Cerebellar nuclear complex (tissue), 1 donor: ENCODE results near the gene ZNF850.
A peak's percentile ranks its signal among the peaks of the same experiment; 100 is the strongest.

Source experiments
- DNase-seq, 2 experiments: peaks; one replicate each; lab custom pipeline; 2025; lab: John Stamatoyannopoulos, UW

Gene ZNF850

DNA sequence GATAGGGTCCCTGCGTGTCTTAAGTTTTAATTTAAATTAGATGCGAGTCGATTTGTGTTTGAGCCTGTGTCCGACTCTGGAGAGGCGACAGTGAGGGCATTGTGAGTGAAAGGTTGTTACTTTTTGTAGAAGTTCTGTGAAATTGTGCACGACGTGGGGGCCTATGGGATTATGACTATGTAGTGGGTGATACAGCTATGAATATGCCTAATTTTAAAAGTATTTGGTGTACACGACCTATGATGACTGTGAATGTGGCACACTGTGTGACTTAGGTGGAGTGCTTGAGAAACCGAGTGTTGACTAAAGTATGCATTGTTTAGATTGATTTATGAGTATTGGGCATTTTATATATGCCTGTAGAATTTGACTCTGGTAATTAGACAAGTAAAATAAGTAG lies 84.5 kb downstream of the ZNF850 start:
- DNase-seq: no peak

DNA sequence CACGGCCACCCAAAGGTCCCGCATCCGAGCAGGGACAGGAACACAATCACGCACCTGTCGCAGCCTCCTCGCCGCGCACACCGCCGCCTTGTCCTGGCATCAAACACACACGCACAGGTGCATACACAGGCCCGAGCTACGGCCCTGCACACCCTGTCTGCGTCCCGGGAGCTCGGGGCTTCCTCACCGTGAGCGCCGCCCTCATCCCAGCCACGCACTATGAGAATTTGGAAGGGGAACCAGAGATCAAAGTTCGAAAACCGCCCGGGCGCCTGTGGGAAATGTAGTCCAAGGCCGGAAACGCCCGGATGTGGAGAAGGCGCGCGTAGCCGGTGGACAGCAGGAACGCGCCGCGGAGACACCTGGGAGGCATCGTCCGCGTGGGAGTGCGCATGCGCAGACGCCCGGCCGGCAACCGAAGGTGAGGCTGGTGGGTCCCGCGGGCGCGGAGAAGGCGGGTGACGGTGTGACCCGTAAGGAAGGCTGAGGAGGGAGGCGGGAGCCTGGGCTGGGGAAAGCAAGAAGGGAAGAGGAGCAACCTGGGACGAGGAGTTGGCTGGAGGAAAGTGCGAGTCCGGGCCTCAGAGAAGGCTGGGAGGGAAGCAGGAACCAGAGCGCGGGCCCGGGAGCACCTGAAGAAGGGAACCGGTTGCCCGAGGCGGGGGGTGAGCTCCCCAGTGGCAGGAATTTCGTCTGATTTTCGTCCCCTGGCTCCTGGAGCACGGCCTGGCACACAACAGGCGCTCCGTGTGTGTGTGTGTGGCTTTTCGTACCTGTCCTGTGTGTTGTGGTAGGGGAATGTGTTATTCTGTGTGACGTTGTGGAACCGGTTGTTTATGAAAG lies 85.2 kb downstream of the ZNF850 start, which contains the start of gene ZNF567:
Gene ZNF567, plus strand, starts transcription at position 399 of the 843 bp plus-strand sequence. CDS start 7,256 bp downstream, outside the sequence.
- DNase-seq: peak; percentile 50 to 88

DNA sequence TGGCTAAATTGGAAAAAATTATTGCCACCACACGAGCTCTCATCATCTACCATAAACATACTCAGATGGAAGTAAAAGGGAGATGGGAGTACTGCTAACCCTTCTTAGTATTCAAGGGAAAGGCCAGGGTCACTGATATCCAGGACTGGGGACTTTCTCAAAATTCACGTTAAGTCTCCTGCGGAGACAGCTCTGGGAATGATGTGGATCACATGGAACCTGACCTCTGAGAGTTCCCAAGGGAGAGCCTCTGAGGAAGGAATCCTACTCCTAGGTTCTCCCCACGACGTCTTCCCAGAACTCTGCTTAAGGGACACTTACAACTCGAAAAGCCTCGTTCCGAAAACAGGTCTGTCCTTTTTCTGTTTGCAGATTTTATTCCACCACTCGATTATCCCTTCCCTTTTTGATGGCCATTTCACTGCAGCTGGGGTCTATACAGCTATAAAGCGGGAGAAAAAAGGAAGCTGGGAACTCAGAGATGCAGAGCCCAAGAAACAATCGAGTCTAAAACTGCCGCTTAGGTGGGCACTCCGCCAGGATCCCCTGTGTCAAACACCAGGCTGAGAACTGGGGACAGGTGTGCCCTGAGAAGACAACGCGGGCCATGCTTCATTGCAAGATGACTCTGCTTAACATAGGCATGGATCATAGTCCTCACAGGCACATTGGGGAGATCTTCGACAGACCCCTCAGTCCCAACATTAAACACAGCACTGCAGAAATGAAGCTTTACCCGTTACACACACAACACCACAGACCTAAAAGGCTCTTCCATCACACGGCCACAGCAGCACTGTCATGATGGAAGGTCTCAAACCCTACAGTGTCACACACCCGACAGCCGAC lies 86.0 kb downstream of the ZNF850 start:
- DNase-seq: no peak

GRCh38 chr19:36685835-36686234 lies 86.8 kb downstream of the ZNF850 start:
- no peak for DNase-seq

DNA sequence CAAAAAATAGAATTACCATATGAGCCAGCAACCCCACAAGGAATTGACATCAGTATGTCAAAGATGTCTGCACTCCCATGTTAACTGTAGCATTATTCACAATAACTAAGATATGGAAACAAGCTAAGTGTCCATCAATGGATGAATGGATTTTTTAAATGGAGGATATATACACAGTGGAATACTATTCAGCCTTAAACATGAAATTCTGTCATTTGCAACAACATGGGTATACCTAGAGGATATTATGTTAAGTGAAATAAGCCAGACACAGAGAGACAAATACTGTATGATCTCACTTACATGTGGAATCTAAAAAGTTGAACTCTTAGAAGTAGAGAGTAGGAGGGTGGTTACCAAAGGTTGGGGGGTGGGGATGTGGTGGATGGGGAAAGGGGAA lies 93.2 kb downstream of the ZNF850 start:
- no peak for DNase-seq

GRCh38 chr19:36674201-36674600 lies 98.4 kb downstream of the ZNF850 start:
- no peak for DNase-seq

DNA sequence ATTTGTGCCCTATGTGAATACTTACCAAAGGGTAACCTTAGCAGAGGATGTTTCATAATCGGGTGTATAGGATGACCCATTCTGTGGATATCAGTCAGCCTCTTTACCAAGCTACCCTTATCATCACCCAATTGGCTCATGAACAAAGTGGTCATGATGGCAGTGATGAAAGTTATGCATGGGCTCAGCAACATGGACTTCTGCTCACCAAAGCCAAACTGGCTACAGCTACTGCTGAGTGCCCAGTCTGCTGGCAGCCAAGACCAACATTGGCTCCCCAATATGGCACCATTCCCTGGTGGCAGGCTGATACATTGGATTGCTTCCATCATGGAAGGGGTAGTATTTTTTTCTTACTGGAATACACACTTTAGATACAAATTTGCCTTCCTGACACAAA lies 100.2 kb downstream of the ZNF850 start:
- no peak for DNase-seq

DNA sequence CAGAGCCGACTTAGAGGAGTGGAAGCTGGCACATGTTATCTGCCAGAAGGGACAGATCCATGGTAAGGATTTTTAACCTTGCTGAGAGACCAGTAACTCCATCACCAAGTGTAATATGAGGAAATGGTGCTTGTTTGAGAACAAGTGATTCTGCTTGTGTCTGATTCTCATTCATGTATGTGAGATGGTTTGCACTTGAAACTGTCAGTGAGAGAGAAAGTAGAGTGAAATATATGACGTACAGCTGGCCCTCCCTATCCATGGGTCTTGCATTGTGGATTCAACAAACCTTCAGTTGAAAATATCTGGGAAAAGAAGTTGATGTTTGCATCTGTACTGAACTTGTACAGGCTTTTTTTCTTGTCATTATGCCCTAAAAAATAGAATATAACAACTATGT lies 104.0 kb downstream of the ZNF850 start:
- no peak for DNase-seq

DNA sequence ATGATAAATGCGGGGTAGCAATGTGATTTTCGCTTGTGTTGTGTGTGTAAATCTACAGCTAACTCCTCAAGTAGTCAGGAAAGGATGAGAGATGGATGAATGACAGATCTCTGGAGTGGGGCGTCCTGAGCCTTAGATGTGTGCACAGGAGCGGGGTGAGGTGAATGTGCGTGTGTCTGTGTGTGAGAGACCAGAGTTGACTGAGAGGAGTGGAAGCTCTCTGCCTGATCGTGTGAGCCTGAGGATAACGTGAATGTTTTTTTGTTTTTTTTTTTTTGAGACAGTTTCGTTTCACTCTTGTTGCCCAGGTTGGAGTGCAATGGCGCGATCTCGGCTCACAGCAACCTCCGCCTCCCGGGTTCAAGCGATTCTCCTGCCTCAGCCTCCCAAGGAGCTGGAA lies 106.8 kb downstream of the ZNF850 start:
- no peak for DNase-seq
